K562 (cell line): ENCODE results near the gene OR2W3. TPM values are rescaled to one million over a fixed set of nuclear protein-coding genes. Genes with fewer than 3 reads are reported as not detected.

Experiments used
- ATAC-seq: fragments of 200-7000 bp; cut with Tn5 transposase; 3 replicates; pipeline ENCODE4 v1.9.1; 2020; ENCODE audit warnings: moderate library complexity
- BruUV-seq: library from RNA; stranded (reverse); fragments of 400-500 nt; replicated peaks from 2 replicates; lab custom pipeline; 2021; lab: Mats Ljungman, UMichigan
- CTCF ChIA-PET: fragments of 300-600 bp; formaldehyde crosslinking; extraction: SDS; loops from one replicate; lab custom pipeline; 2021; ENCODE audit warnings: low intra/inter-chr PET ratio; lab: Yijun Ruan, JAX
- POLR2A ChIA-PET: fragments of 300-600, 350-650 bp; sonication (Branson Sonifier 250); formaldehyde crosslinking; extraction: SDS; loops from one replicate; lab custom pipeline; 2021; ENCODE audit warnings: antibody characterized with exemption, inconsistent platforms; lab: Yijun Ruan, JAX
- DNase-seq, 4 experiments: peaks; one replicate each; pipeline versions ENCODE4 v3.0.0 to v3.0.0-alpha.2; 2011 to 2018; ENCODE audit warnings: low spot score in 3 of 4, mixed read lengths in 3 of 4; ENCODE audit errors: extremely low read depth in 1 of 4
- FAIRE-seq: peaks from 2 replicates; lab custom pipeline; 2011; peaks lifted over from hg19 to GRCh38; lab: Jason Lieb, UNC
- H2AFZ ChIP-seq: 2 replicates; pipeline ENCODE4 v1.6.0; 2011; ENCODE audit warnings: low read depth, low read length, control low read depth, inconsistent platforms
- H3K27ac ChIP-seq: fragments of 200-600 bp; 3 replicates; pipeline ENCODE4 v1.8.0; 2011; ENCODE audit warnings: low read depth, mild to moderate bottlenecking, control low read depth, inconsistent platforms, low read length, moderate library complexity, mixed read lengths; ENCODE audit errors: extremely low read depth
- H3K27me3 ChIP-seq, 2 experiments: fragments of 300-600 bp in 1 of 2; 2 replicates in 1 of 2; 3 replicates in 1 of 2; pipeline versions ENCODE4 v1.6.0 to v1.8.0; 2011; ENCODE audit warnings: inconsistent platforms in 2 of 2, low read length in 2 of 2, mild to moderate bottlenecking in 1 of 2, mixed read lengths in 1 of 2, moderate library complexity in 1 of 2; ENCODE audit not compliant: control insufficient read depth in 2 of 2, insufficient read depth in 2 of 2
- H3K36me3 ChIP-seq: fragments of 300-600 bp; 3 replicates; pipeline ENCODE4 v1.8.0; 2011; ENCODE audit warnings: mild to moderate bottlenecking, low read length, inconsistent platforms; ENCODE audit not compliant: control insufficient read depth, insufficient read depth
- H3K4me1 ChIP-seq, 2 experiments: fragments of 200-600 bp in 1 of 2; replicated peaks in 1 of 2; 2 replicates in 1 of 2; 3 replicates in 1 of 2; pipeline versions ENCODE4 v1.5.1 to v1.8.0; 2011; ENCODE audit warnings: inconsistent platforms in 2 of 2, low read length in 2 of 2, mild to moderate bottlenecking in 1 of 2, mixed read lengths in 1 of 2, moderate library complexity in 1 of 2; ENCODE audit not compliant: control insufficient read depth in 2 of 2, insufficient read depth in 2 of 2
- H3K4me2 ChIP-seq: 2 replicates; pipeline ENCODE4 v1.6.1; 2011; ENCODE audit warnings: low read length, control low read depth, inconsistent platforms, mixed read lengths; ENCODE audit not compliant: insufficient read depth
- H3K4me3 ChIP-seq: fragments of 200-600 bp; sonication (generic), shearing (Covaris generic); 2 replicates; pipeline ENCODE4 v1.5.1; 2016; ENCODE audit warnings: control low read depth, inconsistent platforms
- H3K79me2 ChIP-seq: fragments of 200-600 bp; 3 replicates; pipeline ENCODE4 v1.8.0; 2011; ENCODE audit warnings: low read length, inconsistent platforms; ENCODE audit not compliant: control insufficient read depth, insufficient read depth
- H3K9ac ChIP-seq, 2 experiments: 2 replicates each; pipeline versions ENCODE4 v1.6.0 to v1.6.1; 2011; ENCODE audit warnings: low read depth in 2 of 2, low read length in 2 of 2, control low read depth in 1 of 2, inconsistent platforms in 1 of 2, mild to moderate bottlenecking in 1 of 2, mixed read lengths in 1 of 2; ENCODE audit not compliant: insufficient read depth in 1 of 2
- H3K9me1 ChIP-seq: one replicate; pipeline ENCODE4 v1.6.0; 2011; ENCODE audit warnings: inconsistent platforms, mild to moderate bottlenecking, low read length, moderate library complexity; ENCODE audit not compliant: control insufficient read depth, insufficient read depth
- H3K9me3 ChIP-seq: replicated peaks from 2 replicates; pipeline ENCODE4 v1.5.1; 2011; ENCODE audit warnings: low read depth, low read length, inconsistent platforms; ENCODE audit not compliant: control insufficient read depth, insufficient read depth
- H4K20me1 ChIP-seq: replicated peaks from 2 replicates; pipeline ENCODE4 v1.6.1; 2011; ENCODE audit warnings: low read length, inconsistent platforms, mixed read lengths; ENCODE audit not compliant: control insufficient read depth, insufficient read depth
- IFI16 ChIP-seq: fragments of 250-450 bp; sonication (Bioruptor Pico); IDR thresholded peaks from 2 replicates; pipeline ENCODE4 v2.1.2; 2022; ENCODE audit warnings: mild to moderate bottlenecking, inconsistent platforms
- MBD2 ChIP-seq: sonication (generic); IDR thresholded peaks from 2 replicates; pipeline ENCODE4 v1.6.1; 2016; ENCODE audit warnings: low read depth, borderline replicate concordance
- MEF2D ChIP-seq: conservative IDR thresholded peaks from 2 replicates; pipeline ENCODE4 v1.6.1; 2016; ENCODE audit warnings: low read depth, missing genetic modification characterization, missing compliant biosample characterization
- SMARCA4 ChIP-seq: fragments of 450-650 bp; IDR thresholded peaks from 2 replicates; pipeline ENCODE4 v1.6.1; 2016
- STAG1 ChIP-seq: sonication (generic); formaldehyde crosslinking; IDR thresholded peaks from 2 replicates; pipeline ENCODE4 v1.5.0; 2020; ENCODE audit warnings: missing genetic modification reagents, borderline replicate concordance
- WGBS: fragments of 100-300 bp; shearing (Covaris generic); methylation state at CpG from one replicate; pipeline ENCODE4 v1.1.6; 2016; ENCODE audit warnings: low coverage, mixed read lengths; ENCODE audit not compliant: insufficient coverage; ENCODE audit errors: missing lambda C conversion rate; 5-methylcytosine and 5-hydroxymethylcytosine counted together
- in situ Hi-C: fragments of 300-500 bp; cut with MboI; formaldehyde crosslinking; loops from 4 replicates; pipeline ENCODE4 v1.15.0; 2018; ENCODE audit warnings: inconsistent platforms, mixed read lengths
- intact Hi-C: fragments of 100-400 bp; cut with micrococcal nuclease; formaldehyde crosslinking; loops from 2 replicates; pipeline ENCODE4 v1.14.2; 2022
- polyA plus RNA-seq, 8 experiments: library from polyadenylated mRNA; depleted of rRNA in 4 of 8; stranded (reverse) in 5 of 8; unstranded in 3 of 8; fragments of >200 nt; fragmentation: Nextera tagmentation in 2 of 8; fragmentation: Illumina TruSeq in 1 of 8; extraction: Ambion mirVana in 2 of 8; extraction: Trizol in 1 of 8; gene quantifications; 2 replicates each; pipeline versions ENCODE4 v1.2.1 to v1.2.3, GENCODE V29; 2011 to 2014; ENCODE audit warnings: inconsistent platforms in 1 of 8, missing spikeins in 1 of 8
- total RNA-seq, 7 experiments: library from RNA; depleted of rRNA in 6 of 7; stranded (reverse); fragments of >200 nt in 6 of 7; fragmentation: Illumina TruSeq in 2 of 7; extraction: Trizol in 2 of 7; gene quantifications; 2 replicates each; pipeline versions ENCODE4 v1.2.1 to v1.2.3, GENCODE V29; 2011 to 2021; ENCODE audit warnings: low replicate concordance in 1 of 7
- TF ChIP-seq, protein P1 (sequence below), 3 experiments: IDR thresholded peaks in 2 of 3; conservative IDR thresholded peaks in 1 of 3; 2 replicates each; pipeline ENCODE4 v1.5.1; 2011 to 2012; ENCODE audit warnings: low read length in 3 of 3, mild to moderate bottlenecking in 3 of 3, control low read depth in 2 of 3, improper control_type of control experiment in 1 of 3, inconsistent platforms in 1 of 3, low read depth in 1 of 3, mixed read lengths in 1 of 3, moderate library complexity in 1 of 3; ENCODE audit not compliant: insufficient read depth in 2 of 3
- TF ChIP-seq, protein P2 (sequence below), 2 experiments: fragments of 450-650 bp; IDR thresholded peaks; 2 replicates each; pipeline ENCODE4 v1.6.1; 2018; ENCODE audit warnings: mild to moderate bottlenecking in 2 of 2, low read depth in 1 of 2; ENCODE audit not compliant: partially characterized antibody in 2 of 2
- TF ChIP-seq, protein P3 (sequence below): fragments of 150-350 bp; IDR thresholded peaks from 2 replicates; pipeline ENCODE4 v1.6.1; 2014; ENCODE audit warnings: low read depth, mild to moderate bottlenecking, low read length, borderline replicate concordance
- TF ChIP-seq, protein P4 (sequence below): fragments of 250-450 bp; sonication (Bioruptor Pico); IDR thresholded peaks from 2 replicates; pipeline ENCODE4 v1.5.0; 2021

OR2W3 gene
- total and polyA plus RNA-seq, 9 of the 15 experiments (the other 6 are each of a cell fraction or from before 2014, with no cell fraction given): 0.67 to 7.6 (median 3.7) TPM

DNA sequence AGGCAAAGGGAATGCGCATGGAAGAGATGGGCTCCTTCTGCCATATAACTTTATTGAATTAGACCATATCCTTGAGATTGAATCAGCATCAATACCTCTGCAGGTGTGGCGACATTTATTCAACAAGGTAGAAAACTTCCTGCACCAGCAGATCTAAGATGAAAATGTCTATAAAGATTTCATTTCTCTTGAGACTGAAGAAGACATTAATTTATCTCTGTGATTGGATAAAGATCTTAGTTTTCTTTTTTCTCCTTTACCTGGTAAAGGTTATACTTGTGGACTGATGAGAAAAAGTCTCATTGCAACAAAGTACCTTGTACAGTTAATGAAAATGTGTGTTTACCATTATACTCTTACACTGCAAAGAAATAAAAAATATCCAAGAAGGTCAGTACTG lies 24.6 kb downstream of the OR2W3 start, which contains the start of gene OR2T8 (continued):
- TF ChIP-seq MBD2 (no peak), SMARCA4 (no peak)
- TF ChIP-seq, protein P1, sequence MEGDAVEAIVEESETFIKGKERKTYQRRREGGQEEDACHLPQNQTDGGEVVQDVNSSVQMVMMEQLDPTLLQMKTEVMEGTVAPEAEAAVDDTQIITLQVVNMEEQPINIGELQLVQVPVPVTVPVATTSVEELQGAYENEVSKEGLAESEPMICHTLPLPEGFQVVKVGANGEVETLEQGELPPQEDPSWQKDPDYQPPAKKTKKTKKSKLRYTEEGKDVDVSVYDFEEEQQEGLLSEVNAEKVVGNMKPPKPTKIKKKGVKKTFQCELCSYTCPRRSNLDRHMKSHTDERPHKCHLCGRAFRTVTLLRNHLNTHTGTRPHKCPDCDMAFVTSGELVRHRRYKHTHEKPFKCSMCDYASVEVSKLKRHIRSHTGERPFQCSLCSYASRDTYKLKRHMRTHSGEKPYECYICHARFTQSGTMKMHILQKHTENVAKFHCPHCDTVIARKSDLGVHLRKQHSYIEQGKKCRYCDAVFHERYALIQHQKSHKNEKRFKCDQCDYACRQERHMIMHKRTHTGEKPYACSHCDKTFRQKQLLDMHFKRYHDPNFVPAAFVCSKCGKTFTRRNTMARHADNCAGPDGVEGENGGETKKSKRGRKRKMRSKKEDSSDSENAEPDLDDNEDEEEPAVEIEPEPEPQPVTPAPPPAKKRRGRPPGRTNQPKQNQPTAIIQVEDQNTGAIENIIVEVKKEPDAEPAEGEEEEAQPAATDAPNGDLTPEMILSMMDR (IDR thresholded peaks at IDR 0.05 in 2 of 3, conservative IDR thresholded peaks at IDR 0.05 in 1 of 3; ENCODE audit: insufficient read depth in 2 of 3, low read depth in 1 of 3, low read length in 3 of 3): no peak

DNA sequence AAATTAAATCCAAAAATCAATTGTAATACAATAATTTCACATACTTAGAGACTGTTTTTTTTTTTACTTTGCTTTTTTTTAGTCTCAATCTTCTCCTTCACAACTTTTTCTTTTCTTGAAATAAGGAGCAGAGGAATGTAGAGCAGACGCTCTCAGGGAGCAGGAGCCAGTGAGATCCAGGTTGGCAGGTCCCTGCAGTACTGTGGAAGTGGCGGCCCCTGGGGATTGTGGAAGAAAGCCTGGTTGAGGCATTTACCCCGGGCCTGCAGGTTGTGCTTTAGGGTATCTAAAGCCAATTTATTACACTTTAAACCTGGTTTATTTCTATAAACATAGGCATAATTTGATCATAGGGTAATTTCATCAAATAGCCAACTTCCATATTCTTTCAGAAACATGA lies 28.6 kb downstream of the OR2W3 start:
- Histone ChIP-seq H3K79me2 (no peaks in the 10 kb centered on the region), H2AFZ (no peak overlapping the region), H3K27ac (no peak overlapping the region), H3K9me3 (no peaks in the 10 kb centered on the region), H3K9ac (no peak overlapping the region), H4K20me1 (no peaks in the 10 kb centered on the region), H3K4me2 (no peak overlapping the region), H3K4me1 (no peaks in the 10 kb centered on the region), H3K4me3 (no peak overlapping the region), H3K27me3 (no peaks in the 10 kb centered on the region), H3K9me1 (no peaks in the 10 kb centered on the region), H3K36me3 (no peaks in the 10 kb centered on the region)
- POLR2A ChIA-PET: no interaction called here
- FAIRE-seq: no peak
- WGBS: 0% methylated on average over 3 of the region's 3 CpGs
- DNase-seq: no peak
- in situ Hi-C loops: no loop called here
- CTCF ChIA-PET: no interaction called here
- no TSS peak for BruUV-seq
- intact Hi-C loops: no loop called here
- peak; percentile 57; the same call in 2 of the 3 replicates for ATAC-seq
- TF ChIP-seq, protein P2, sequence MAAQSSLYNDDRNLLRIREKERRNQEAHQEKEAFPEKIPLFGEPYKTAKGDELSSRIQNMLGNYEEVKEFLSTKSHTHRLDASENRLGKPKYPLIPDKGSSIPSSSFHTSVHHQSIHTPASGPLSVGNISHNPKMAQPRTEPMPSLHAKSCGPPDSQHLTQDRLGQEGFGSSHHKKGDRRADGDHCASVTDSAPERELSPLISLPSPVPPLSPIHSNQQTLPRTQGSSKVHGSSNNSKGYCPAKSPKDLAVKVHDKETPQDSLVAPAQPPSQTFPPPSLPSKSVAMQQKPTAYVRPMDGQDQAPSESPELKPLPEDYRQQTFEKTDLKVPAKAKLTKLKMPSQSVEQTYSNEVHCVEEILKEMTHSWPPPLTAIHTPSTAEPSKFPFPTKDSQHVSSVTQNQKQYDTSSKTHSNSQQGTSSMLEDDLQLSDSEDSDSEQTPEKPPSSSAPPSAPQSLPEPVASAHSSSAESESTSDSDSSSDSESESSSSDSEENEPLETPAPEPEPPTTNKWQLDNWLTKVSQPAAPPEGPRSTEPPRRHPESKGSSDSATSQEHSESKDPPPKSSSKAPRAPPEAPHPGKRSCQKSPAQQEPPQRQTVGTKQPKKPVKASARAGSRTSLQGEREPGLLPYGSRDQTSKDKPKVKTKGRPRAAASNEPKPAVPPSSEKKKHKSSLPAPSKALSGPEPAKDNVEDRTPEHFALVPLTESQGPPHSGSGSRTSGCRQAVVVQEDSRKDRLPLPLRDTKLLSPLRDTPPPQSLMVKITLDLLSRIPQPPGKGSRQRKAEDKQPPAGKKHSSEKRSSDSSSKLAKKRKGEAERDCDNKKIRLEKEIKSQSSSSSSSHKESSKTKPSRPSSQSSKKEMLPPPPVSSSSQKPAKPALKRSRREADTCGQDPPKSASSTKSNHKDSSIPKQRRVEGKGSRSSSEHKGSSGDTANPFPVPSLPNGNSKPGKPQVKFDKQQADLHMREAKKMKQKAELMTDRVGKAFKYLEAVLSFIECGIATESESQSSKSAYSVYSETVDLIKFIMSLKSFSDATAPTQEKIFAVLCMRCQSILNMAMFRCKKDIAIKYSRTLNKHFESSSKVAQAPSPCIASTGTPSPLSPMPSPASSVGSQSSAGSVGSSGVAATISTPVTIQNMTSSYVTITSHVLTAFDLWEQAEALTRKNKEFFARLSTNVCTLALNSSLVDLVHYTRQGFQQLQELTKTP (IDR thresholded peaks at IDR 0.05; ENCODE audit: low read depth in 1 of 2, partially characterized antibody in 2 of 2): no peak
- TF ChIP-seq STAG1 (CRISPR knock-in tag) (no peak), IFI16 (CRISPR knock-in tag) (no peak), MEF2D (tag) (no peak)
- TF ChIP-seq, protein P3, sequence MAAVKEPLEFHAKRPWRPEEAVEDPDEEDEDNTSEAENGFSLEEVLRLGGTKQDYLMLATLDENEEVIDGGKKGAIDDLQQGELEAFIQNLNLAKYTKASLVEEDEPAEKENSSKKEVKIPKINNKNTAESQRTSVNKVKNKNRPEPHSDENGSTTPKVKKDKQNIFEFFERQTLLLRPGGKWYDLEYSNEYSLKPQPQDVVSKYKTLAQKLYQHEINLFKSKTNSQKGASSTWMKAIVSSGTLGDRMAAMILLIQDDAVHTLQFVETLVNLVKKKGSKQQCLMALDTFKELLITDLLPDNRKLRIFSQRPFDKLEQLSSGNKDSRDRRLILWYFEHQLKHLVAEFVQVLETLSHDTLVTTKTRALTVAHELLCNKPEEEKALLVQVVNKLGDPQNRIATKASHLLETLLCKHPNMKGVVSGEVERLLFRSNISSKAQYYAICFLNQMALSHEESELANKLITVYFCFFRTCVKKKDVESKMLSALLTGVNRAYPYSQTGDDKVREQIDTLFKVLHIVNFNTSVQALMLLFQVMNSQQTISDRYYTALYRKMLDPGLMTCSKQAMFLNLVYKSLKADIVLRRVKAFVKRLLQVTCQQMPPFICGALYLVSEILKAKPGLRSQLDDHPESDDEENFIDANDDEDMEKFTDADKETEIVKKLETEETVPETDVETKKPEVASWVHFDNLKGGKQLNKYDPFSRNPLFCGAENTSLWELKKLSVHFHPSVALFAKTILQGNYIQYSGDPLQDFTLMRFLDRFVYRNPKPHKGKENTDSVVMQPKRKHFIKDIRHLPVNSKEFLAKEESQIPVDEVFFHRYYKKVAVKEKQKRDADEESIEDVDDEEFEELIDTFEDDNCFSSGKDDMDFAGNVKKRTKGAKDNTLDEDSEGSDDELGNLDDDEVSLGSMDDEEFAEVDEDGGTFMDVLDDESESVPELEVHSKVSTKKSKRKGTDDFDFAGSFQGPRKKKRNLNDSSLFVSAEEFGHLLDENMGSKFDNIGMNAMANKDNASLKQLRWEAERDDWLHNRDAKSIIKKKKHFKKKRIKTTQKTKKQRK: no peak
- TF ChIP-seq, protein P4, sequence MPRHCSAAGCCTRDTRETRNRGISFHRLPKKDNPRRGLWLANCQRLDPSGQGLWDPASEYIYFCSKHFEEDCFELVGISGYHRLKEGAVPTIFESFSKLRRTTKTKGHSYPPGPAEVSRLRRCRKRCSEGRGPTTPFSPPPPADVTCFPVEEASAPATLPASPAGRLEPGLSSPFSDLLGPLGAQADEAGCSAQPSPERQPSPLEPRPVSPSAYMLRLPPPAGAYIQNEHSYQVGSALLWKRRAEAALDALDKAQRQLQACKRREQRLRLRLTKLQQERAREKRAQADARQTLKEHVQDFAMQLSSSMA: no peak
